Liver (tissue), 9 donors: ENCODE data around the gene BANK1. TPM values are rescaled to one million over a fixed set of nuclear protein-coding genes. Genes with fewer than 3 reads are reported as not detected.

Experiments
- DNase-seq: peaks from one replicate; pipeline ENCODE4 v3.0.0-alpha.2; 2017; ENCODE audit warnings: low spot score
- H3K27ac ChIP-seq, 2 donors: one replicate each; pipeline ENCODE4 v1.7.0; 2013; ENCODE audit warnings: inconsistent platforms in 2 of 2, low read length in 2 of 2, control low read depth in 1 of 2, low read depth in 1 of 2, mild to moderate bottlenecking in 1 of 2
- H3K27me3 ChIP-seq, 4 donors: one replicate each; pipeline versions ENCODE4 v1.6.1 to v1.7.0; 2013; ENCODE audit warnings: low read length in 3 of 4, inconsistent platforms in 1 of 4, mild to moderate bottlenecking in 1 of 4, moderate library complexity in 1 of 4; ENCODE audit not compliant: control insufficient read depth in 4 of 4, insufficient read depth in 4 of 4
- H3K36me3 ChIP-seq, 4 donors: one replicate each; pipeline versions ENCODE4 v1.6.1 to v1.7.0; 2013; ENCODE audit warnings: low read length in 3 of 4, mild to moderate bottlenecking in 3 of 4, low read depth in 1 of 4, moderate library complexity in 1 of 4; ENCODE audit not compliant: control insufficient read depth in 4 of 4, insufficient read depth in 3 of 4
- H3K4me1 ChIP-seq, 4 donors: one replicate each; pipeline versions ENCODE4 v1.6.1 to v1.7.0; 2013; ENCODE audit warnings: low read length in 3 of 4, mild to moderate bottlenecking in 3 of 4, moderate library complexity in 1 of 4; ENCODE audit not compliant: control insufficient read depth in 4 of 4, insufficient read depth in 4 of 4
- H3K4me3 ChIP-seq, 3 donors: one replicate each; pipeline versions ENCODE4 v1.6.1 to v1.7.0; 2013; ENCODE audit warnings: low read length in 3 of 3, control low read depth in 1 of 3, low read depth in 1 of 3, mild to moderate bottlenecking in 1 of 3
- H3K9ac ChIP-seq, 2 donors: one replicate each; pipeline ENCODE4 v1.7.0; 2013; ENCODE audit warnings: low read length in 2 of 2, mild to moderate bottlenecking in 2 of 2, moderate library complexity in 2 of 2, control low read depth in 1 of 2, low read depth in 1 of 2
- H3K9me3 ChIP-seq, 4 donors: one replicate each; pipeline versions ENCODE4 v1.6.1 to v1.7.0; 2013; ENCODE audit warnings: low read length in 3 of 4; ENCODE audit not compliant: control insufficient read depth in 4 of 4
- ATF3 ChIP-seq: IDR thresholded peaks from 2 replicates; pipeline ENCODE4 v1.6.1; 2016; ENCODE audit warnings: antibody characterized with exemption
- CTCF ChIP-seq: fragments of 150-350 bp; IDR thresholded peaks from 2 replicates; pipeline ENCODE4 v1.5.1; 2017; ENCODE audit warnings: improper control_type of control experiment, low read depth, low read length; ENCODE audit not compliant: missing input control
- EGR1 ChIP-seq, 2 donors: IDR thresholded peaks; 2 replicates each; pipeline ENCODE4 v1.6.1; 2016 to 2018; ENCODE audit warnings: antibody characterized with exemption in 2 of 2, low read depth in 2 of 2
- FOXA1 ChIP-seq: IDR thresholded peaks from 2 replicates; pipeline ENCODE4 v1.6.1; 2016; ENCODE audit warnings: antibody characterized with exemption
- FOXA2 ChIP-seq: IDR thresholded peaks from 2 replicates; pipeline ENCODE4 v1.6.1; 2016; ENCODE audit warnings: antibody characterized with exemption
- GABPA ChIP-seq, 2 donors: IDR thresholded peaks in 1 of 2; conservative IDR thresholded peaks in 1 of 2; 2 replicates each; pipeline ENCODE4 v1.6.1; 2016; ENCODE audit warnings: antibody characterized with exemption in 2 of 2, mild to moderate bottlenecking in 1 of 2, moderate library complexity in 1 of 2
- HNF4A ChIP-seq, 2 donors: conservative IDR thresholded peaks; 2 replicates each; pipeline ENCODE4 v1.6.1; 2016; ENCODE audit warnings: antibody characterized with exemption in 2 of 2, mild to moderate bottlenecking in 2 of 2
- HNF4G ChIP-seq: IDR thresholded peaks from 2 replicates; pipeline ENCODE4 v1.6.1; 2016; ENCODE audit warnings: antibody characterized with exemption
- MAX ChIP-seq: IDR thresholded peaks from 2 replicates; pipeline ENCODE4 v1.6.1; 2016; ENCODE audit warnings: antibody characterized with exemption
- NR2F2 ChIP-seq: IDR thresholded peaks from 2 replicates; pipeline ENCODE4 v1.6.1; 2016; ENCODE audit warnings: antibody characterized with exemption
- RAD21 ChIP-seq, 2 donors: IDR thresholded peaks; 2 replicates each; pipeline ENCODE4 v1.6.1; 2016; ENCODE audit warnings: antibody characterized with exemption in 2 of 2, mild to moderate bottlenecking in 2 of 2
- REST ChIP-seq: IDR thresholded peaks from 2 replicates; pipeline ENCODE4 v1.6.1; 2016; ENCODE audit warnings: antibody characterized with exemption, mild to moderate bottlenecking
- RXRA ChIP-seq, 2 donors: IDR thresholded peaks; 2 replicates each; pipeline ENCODE4 v1.6.1; 2017 to 2018; ENCODE audit warnings: antibody characterized with exemption in 2 of 2, mild to moderate bottlenecking in 1 of 2
- SP1 ChIP-seq: IDR thresholded peaks from 2 replicates; pipeline ENCODE4 v1.6.1; 2018; ENCODE audit warnings: antibody characterized with exemption, mild to moderate bottlenecking
- TAF1 ChIP-seq: conservative IDR thresholded peaks from 2 replicates; pipeline ENCODE4 v1.6.1; 2016; ENCODE audit warnings: antibody characterized with exemption, mild to moderate bottlenecking
- YY1 ChIP-seq: IDR thresholded peaks from 2 replicates; pipeline ENCODE4 v1.6.1; 2016; ENCODE audit warnings: antibody characterized with exemption, mild to moderate bottlenecking
- ZBTB33 ChIP-seq: IDR thresholded peaks from 2 replicates; pipeline ENCODE4 v1.6.1; 2016; ENCODE audit warnings: antibody characterized with exemption
- WGBS: extraction: QIAGEN DNeasy Blood & Tissue Kit; methylation state at CpG from one replicate; pipeline ENCODE4 v1.1.7; 2013; 5-methylcytosine and 5-hydroxymethylcytosine counted together
- polyA plus RNA-seq, 2 donors: library from polyadenylated mRNA; stranded (reverse) in 1 of 2; unstranded in 1 of 2; fragments of 200-250 nt in 1 of 2; fragments of >200 nt in 1 of 2; fragmentation: Nextera tagmentation in 1 of 2; extraction: Ambion mirVana in 1 of 2; gene quantifications; one replicate each; pipeline versions ENCODE4 v1.2.1 to v1.2.3, GENCODE V29; 2013 to 2015
- total RNA-seq, 2 donors: library from RNA; depleted of rRNA; stranded (reverse); fragments of >200 nt; gene quantifications; one replicate each; pipeline ENCODE4 v1.2.3, GENCODE V29; 2014
- donor health status: healthy.
- donor health status: healthy.
- donor health status: healthy.
- donor health status: healthy.
- donor health status: healthy.

The BANK1 gene
- total and polyA plus RNA-seq, 4 donors, result 0.06 to 1.7 (median 0.35) TPM

GRCh38 chr4:101858641-101859040 lies 68.1 kb downstream of the BANK1 start (continued):
- TF ChIP-seq CTCF (no peak), HNF4A (conservative IDR thresholded peaks at IDR 0.05) (no peak), MAX (no peak), GABPA (IDR thresholded peaks at IDR 0.05 in 1 of 2, conservative IDR thresholded peaks at IDR 0.05 in 1 of 2) (no peak), FOXA2 (no peak), EGR1 (IDR thresholded peaks at IDR 0.05; ENCODE audit: low read depth in 2 of 2) (no peak), HNF4G (no peak), YY1 (no peak)

GRCh38 chr4:101862595-101862994 lies 72.1 kb downstream of the BANK1 start:
- Histone ChIP-seq H3K9me3 (no peaks in the 10 kb centered on the region), H3K9ac (no peak overlapping the region), H3K27me3 (peaks cover 0 to 2% (median 0%) of the 10 kb centered on the region in 4 donors), H3K27ac (no peak overlapping the region), H3K4me1 (no peaks in the 10 kb centered on the region), H3K4me3 (no peak overlapping the region), H3K36me3 (no peaks in the 10 kb centered on the region)
- TF ChIP-seq HNF4G (no peak), FOXA2 (no peak), RXRA (IDR thresholded peaks at IDR 0.05) (no peak), YY1 (no peak), EGR1 (IDR thresholded peaks at IDR 0.05; ENCODE audit: low read depth in 2 of 2) (no peak), TAF1 (no peak), NR2F2 (no peak), SP1 (no peak), ATF3 (no peak), MAX (no peak), FOXA1 (no peak), RAD21 (IDR thresholded peaks at IDR 0.05) (no peak), ZBTB33 (no peak), REST (no peak), GABPA (IDR thresholded peaks at IDR 0.05 in 1 of 2, conservative IDR thresholded peaks at IDR 0.05 in 1 of 2) (no peak), HNF4A (conservative IDR thresholded peaks at IDR 0.05) (no peak)
- 95% methylated on average over 2 of the region's 2 CpGs for WGBS
- DNase-seq, result no peak
